ENCODE results near the gene CD300E. TPM values are rescaled to one million over a fixed set of nuclear protein-coding genes. Genes with fewer than 3 reads are reported as not detected.

Gene CD300E
- total and polyA plus RNA-seq, 2 donors (not counting 1 experiment from before 2014, with no cell fraction given): 0.10 to 0.92 TPM

DNA sequence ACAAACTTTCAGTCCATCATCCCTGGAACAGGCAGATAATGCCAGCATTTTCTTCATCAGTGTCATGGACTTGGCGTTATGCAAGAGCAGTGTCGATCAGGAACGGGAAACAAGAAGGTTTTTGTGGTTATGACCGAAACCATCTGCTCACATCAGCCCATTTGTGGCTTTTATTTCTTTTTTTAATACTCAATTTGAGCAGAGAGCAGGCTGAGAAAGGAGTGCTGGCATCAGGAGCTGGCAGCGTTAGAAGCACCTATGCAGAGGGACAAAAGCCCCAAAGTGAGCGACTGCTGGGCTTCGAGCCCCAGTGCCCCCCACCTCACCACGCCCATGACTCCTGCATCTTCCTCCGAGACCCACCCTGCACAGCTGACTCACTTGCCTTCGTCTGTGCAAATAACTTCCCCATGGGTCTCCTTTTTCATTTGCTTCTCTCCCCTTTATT is 16.2 kb upstream of the CD300E start:
- Histone ChIP-seq H3K9me3 (ENCODE audit: control extremely low read depth in 1 of 3, control insufficient read depth in 2 of 3, insufficient read depth in 1 of 3, low read length in 2 of 3) (peaks cover 0 to 5% (median 0%) of the 10 kb centered on the region in 3 donors), H3K27ac (ENCODE audit: low read length in 2 of 2) (peak overlapping the region; percentile 38 to 41), H3K27me3 (replicated peaks in 1 of 4; ENCODE audit: control extremely low read depth in 1 of 4, control insufficient read depth in 3 of 4, insufficient read depth in 4 of 4, low read length in 3 of 4) (peaks cover 0 to 13% (median 2%) of the 10 kb centered on the region in 4 experiments), H3K79me2 (ENCODE audit: control insufficient read depth, insufficient read depth, low read length) (no peaks in the 10 kb centered on the region), H3K9ac (ENCODE audit: low read length) (peak overlapping the region; percentile 27), H3K4me1 (ENCODE audit: control insufficient read depth in 2 of 2, insufficient read depth in 2 of 2, low read length in 2 of 2) (peaks cover 83 to 85% of the 10 kb centered on the region in 2 donors), H3K4me3 (ENCODE audit: control extremely low read depth in 1 of 5, extremely low read depth in 1 of 5, insufficient read depth in 1 of 5, low read depth in 2 of 5, low read length in 4 of 5) (peak overlapping the region in 4 of 5 experiments; percentile 3 to 42 (median 9)), H3K4me2 (replicated peaks; ENCODE audit: low read depth, low read length, poor library complexity, severe bottlenecking) (peak overlapping the region; percentile 68), H4K20me1 (ENCODE audit: control insufficient read depth, insufficient read depth, low read length, poor library complexity, severe bottlenecking) (no peaks in the 10 kb centered on the region), H2AFZ (ENCODE audit: insufficient read depth, low read depth, low read length, poor library complexity, severe bottlenecking) (no peak overlapping the region), H3K36me3 (replicated peaks in 1 of 2; ENCODE audit: control extremely low read depth in 1 of 2, control insufficient read depth in 1 of 2, extremely low read depth in 1 of 2, insufficient read depth in 2 of 2, low read length in 1 of 2) (no peaks in the 10 kb centered on the region)
- H3K9me3 Mint-ChIP-seq (ENCODE audit: insufficient read depth): no peaks in the 10 kb centered on the region
- peaks cover 8% of the 10 kb centered on the region for H3K27me3 Mint-ChIP-seq
- TF ChIP-seq, protein P1, sequence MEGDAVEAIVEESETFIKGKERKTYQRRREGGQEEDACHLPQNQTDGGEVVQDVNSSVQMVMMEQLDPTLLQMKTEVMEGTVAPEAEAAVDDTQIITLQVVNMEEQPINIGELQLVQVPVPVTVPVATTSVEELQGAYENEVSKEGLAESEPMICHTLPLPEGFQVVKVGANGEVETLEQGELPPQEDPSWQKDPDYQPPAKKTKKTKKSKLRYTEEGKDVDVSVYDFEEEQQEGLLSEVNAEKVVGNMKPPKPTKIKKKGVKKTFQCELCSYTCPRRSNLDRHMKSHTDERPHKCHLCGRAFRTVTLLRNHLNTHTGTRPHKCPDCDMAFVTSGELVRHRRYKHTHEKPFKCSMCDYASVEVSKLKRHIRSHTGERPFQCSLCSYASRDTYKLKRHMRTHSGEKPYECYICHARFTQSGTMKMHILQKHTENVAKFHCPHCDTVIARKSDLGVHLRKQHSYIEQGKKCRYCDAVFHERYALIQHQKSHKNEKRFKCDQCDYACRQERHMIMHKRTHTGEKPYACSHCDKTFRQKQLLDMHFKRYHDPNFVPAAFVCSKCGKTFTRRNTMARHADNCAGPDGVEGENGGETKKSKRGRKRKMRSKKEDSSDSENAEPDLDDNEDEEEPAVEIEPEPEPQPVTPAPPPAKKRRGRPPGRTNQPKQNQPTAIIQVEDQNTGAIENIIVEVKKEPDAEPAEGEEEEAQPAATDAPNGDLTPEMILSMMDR (IDR thresholded peaks at IDR 0.05): no peak
- intact Hi-C loops (cut with micrococcal nuclease): loop anchor here (1.0 to 5.0 kb wide), 2 partner anchors 8 to 37 kb away; no protein-coding TSS in a partner anchor
- H3K4me3 Mint-ChIP-seq: peak overlapping the region; percentile 79
- H3K27ac Mint-ChIP-seq: peak overlapping the region; percentile 83
- POLR2A ChIA-PET: interaction anchor here (1.6 kb wide), 1 partner anchor 8 kb away, joined by 7 read pairs; no protein-coding TSS in a partner anchor
- ATAC-seq (ENCODE audit: low read depth) (peak; percentile 70), DNase-seq (peak; percentile 71)
- CTCF ChIA-PET: interaction anchor here (1.1 to 3.8 kb wide), 3 partner anchors 17 to 97 kb away, joined by 4 to 14 read pairs (median 5); no protein-coding TSS in a partner anchor
- peaks cover 77% of the 10 kb centered on the region for H3K4me1 Mint-ChIP-seq
- WGBS (ENCODE audit: insufficient coverage): 0% methylated on average over 9 of the region's 10 CpGs

- Histone ChIP-seq H3K27me3 (replicated peaks in 1 of 4; ENCODE audit: control extremely low read depth in 1 of 4, control insufficient read depth in 3 of 4, insufficient read depth in 4 of 4, low read length in 3 of 4) (peaks cover 0 to 16% (median 2%) of the 10 kb centered on the region in 4 experiments), H3K4me2 (replicated peaks; ENCODE audit: low read depth, low read length, poor library complexity, severe bottlenecking) (peak overlapping the region; percentile 23), H3K4me3 (ENCODE audit: control extremely low read depth in 1 of 5, extremely low read depth in 1 of 5, insufficient read depth in 1 of 5, low read depth in 2 of 5, low read length in 4 of 5) (no peak overlapping the region), H3K27ac (ENCODE audit: low read length in 2 of 2) (no peak overlapping the region), H2AFZ (ENCODE audit: insufficient read depth, low read depth, low read length, poor library complexity, severe bottlenecking) (no peak overlapping the region), H3K9me3 (ENCODE audit: control extremely low read depth in 1 of 3, control insufficient read depth in 2 of 3, insufficient read depth in 1 of 3, low read length in 2 of 3) (peaks cover 0 to 5% (median 0%) of the 10 kb centered on the region in 3 donors), H3K79me2 (ENCODE audit: control insufficient read depth, insufficient read depth, low read length) (no peaks in the 10 kb centered on the region), H3K9ac (ENCODE audit: low read length) (no peak overlapping the region), H3K4me1 (ENCODE audit: control insufficient read depth in 2 of 2, insufficient read depth in 2 of 2, low read length in 2 of 2) (peaks cover 82 to 85% of the 10 kb centered on the region in 2 donors), H3K36me3 (replicated peaks in 1 of 2; ENCODE audit: control extremely low read depth in 1 of 2, control insufficient read depth in 1 of 2, extremely low read depth in 1 of 2, insufficient read depth in 2 of 2, low read length in 1 of 2) (no peaks in the 10 kb centered on the region), H4K20me1 (ENCODE audit: control insufficient read depth, insufficient read depth, low read length, poor library complexity, severe bottlenecking) (no peaks in the 10 kb centered on the region)
- intact Hi-C loops (cut with micrococcal nuclease): no loop called here
- peaks cover 5% of the 10 kb centered on the region for H3K27me3 Mint-ChIP-seq
- DNase-seq (no peak), ATAC-seq (ENCODE audit: low read depth) (no peak)
- 75% methylated on average over 2 of the region's 2 CpGs for WGBS (ENCODE audit: insufficient coverage)
- CTCF ChIA-PET: no interaction called here
- no peak for TF ChIP-seq EZH2 (IDR thresholded peaks at IDR 0.05; ENCODE audit: borderline replicate concordance, insufficient read depth, low read depth, low read length, poor library complexity, severe bottlenecking)
- TF ChIP-seq, protein P1 (IDR thresholded peaks at IDR 0.05): no peak
- no peak overlapping the region for H3K27ac Mint-ChIP-seq
- no peak overlapping the region for H3K4me3 Mint-ChIP-seq
- H3K9me3 Mint-ChIP-seq (ENCODE audit: insufficient read depth): no peaks in the 10 kb centered on the region
- peaks cover 76% of the 10 kb centered on the region for H3K4me1 Mint-ChIP-seq
- POLR2A ChIA-PET: interaction anchor here (0.6 kb wide), 1 partner anchor 1341 kb away, joined by 3 read pairs; the partner anchor contains the start of genes ACOX1 and TEN1
Observed at GRCh38 chr17:74637926-74638325, 14.4 kb upstream of the CD300E start.

Measured in B cell (primary cell).